ENCODE results near the gene SLF2. TPM values are rescaled to one million over a fixed set of nuclear protein-coding genes. Genes with fewer than 3 reads are reported as not detected.

Gene SLF2
- total RNA-seq, 1 experiment from 2014 or later = 14.3 TPM

- no peak for TF ChIP-seq ATF6 (CRISPR knock-in tag; IDR thresholded peaks at IDR 0.05)
- TF ChIP-seq ZNF532 (CRISPR knock-in tag; IDR thresholded peaks at IDR 0.05; ENCODE audit: borderline replicate concordance) = no peak
- no peak for TF ChIP-seq KAT7 (CRISPR knock-in tag; IDR thresholded peaks at IDR 0.05; ENCODE audit: borderline replicate concordance)
- no peak for TF ChIP-seq ZNF138 (CRISPR knock-in tag; conservative IDR thresholded peaks at IDR 0.05)
- no peak for TF ChIP-seq ZNF423 (CRISPR knock-in tag; IDR thresholded peaks at IDR 0.05)
Measured at GRCh38 chr10:100894033-100894432, 18.7 kb upstream of the SLF2 start (continued).

GRCh38 chr10:100894589-100895294, 18.0 kb upstream of the SLF2 start:
- H3K27me3 Mint-ChIP-seq (ENCODE audit: low read depth) = peaks cover 3% of the 10 kb centered on the region; the same call in 1 of the 2 replicates
- POLR2A ChIA-PET = interaction anchor here (0.5 kb wide), 1 partner anchor 453 kb away, joined by 4 read pairs; no protein-coding TSS in a partner anchor
- TF ChIP-seq GTF2I (CRISPR knock-in tag; conservative IDR thresholded peaks at IDR 0.05) (no peak), NR3C1 (CRISPR knock-in tag; conservative IDR thresholded peaks at IDR 0.05; ENCODE audit: low read depth) (no peak), MLX (CRISPR knock-in tag; IDR thresholded peaks at IDR 0.05) (no peak), PRRX2 (CRISPR knock-in tag; IDR thresholded peaks at IDR 0.05) (no peak), E2F1 (CRISPR knock-in tag; IDR thresholded peaks at IDR 0.05) (no peak), ZNF219 (CRISPR knock-in tag; IDR thresholded peaks at IDR 0.05; ENCODE audit: borderline replicate concordance) (no peak), NFE2L1 (CRISPR knock-in tag; IDR thresholded peaks at IDR 0.05) (no peak), E2F5 (CRISPR knock-in tag; IDR thresholded peaks at IDR 0.05) (no peak), SMAD3 (CRISPR knock-in tag; IDR thresholded peaks at IDR 0.05; ENCODE audit: borderline replicate concordance) (no peak), ZNF121 (CRISPR knock-in tag; IDR thresholded peaks at IDR 0.05) (no peak), ZNF281 (CRISPR knock-in tag; IDR thresholded peaks at IDR 0.05) (no peak), USF2 (CRISPR knock-in tag; IDR thresholded peaks at IDR 0.05) (no peak), PRDM15 (CRISPR knock-in tag; IDR thresholded peaks at IDR 0.05) (no peak), ZNF138 (CRISPR knock-in tag; conservative IDR thresholded peaks at IDR 0.05) (no peak)

More at GRCh38 chr10:100894589-100895294, 18.0 kb upstream of the SLF2 start:
- DNase-seq (ENCODE audit: low spot score) (no peak), ATAC-seq (no peak)
- no peaks in the 10 kb centered on the region for H3K36me3 Mint-ChIP-seq
- CTCF ChIA-PET = interaction anchor here (0.7 to 1.7 kb wide), 4 partner anchors 16 to 376 kb away, joined by 3 to 9 read pairs (median 3); partner anchors contain the start of gene HIF1AN
- peaks cover 6% of the 10 kb centered on the region for H3K9me3 Mint-ChIP-seq
- no peak overlapping the region for H3K4me3 Mint-ChIP-seq
- H3K4me1 Mint-ChIP-seq = peaks cover 12% of the 10 kb centered on the region
- H3K27ac Mint-ChIP-seq = no peak overlapping the region

All from WTC11 (cell line).